Body of pancreas (tissue), 4 donors: Measurements from ENCODE around the gene LGR4.

Experiments
- POLR2A ChIP-seq, 3 donors: fragments of 450-650 bp; IDR thresholded peaks; one replicate each; pipeline ENCODE4 v1.6.1; 2016; ENCODE audit warnings: antibody characterized with exemption in 3 of 3, mild to moderate bottlenecking in 2 of 3
- TF ChIP-seq, protein P1 (sequence below), 7 experiments: fragments of 450-650 bp in 4 of 7; fragments of 200-600 bp in 3 of 7; sonication (generic) in 3 of 7; IDR thresholded peaks; one replicate each; pipeline ENCODE4 v1.5.1; 2016 to 2019; ENCODE audit warnings: antibody characterized with exemption in 7 of 7

GRCh38 chr11:27423125-27423524, 49.5 kb downstream of the LGR4 start:
- TF ChIP-seq, protein P1, sequence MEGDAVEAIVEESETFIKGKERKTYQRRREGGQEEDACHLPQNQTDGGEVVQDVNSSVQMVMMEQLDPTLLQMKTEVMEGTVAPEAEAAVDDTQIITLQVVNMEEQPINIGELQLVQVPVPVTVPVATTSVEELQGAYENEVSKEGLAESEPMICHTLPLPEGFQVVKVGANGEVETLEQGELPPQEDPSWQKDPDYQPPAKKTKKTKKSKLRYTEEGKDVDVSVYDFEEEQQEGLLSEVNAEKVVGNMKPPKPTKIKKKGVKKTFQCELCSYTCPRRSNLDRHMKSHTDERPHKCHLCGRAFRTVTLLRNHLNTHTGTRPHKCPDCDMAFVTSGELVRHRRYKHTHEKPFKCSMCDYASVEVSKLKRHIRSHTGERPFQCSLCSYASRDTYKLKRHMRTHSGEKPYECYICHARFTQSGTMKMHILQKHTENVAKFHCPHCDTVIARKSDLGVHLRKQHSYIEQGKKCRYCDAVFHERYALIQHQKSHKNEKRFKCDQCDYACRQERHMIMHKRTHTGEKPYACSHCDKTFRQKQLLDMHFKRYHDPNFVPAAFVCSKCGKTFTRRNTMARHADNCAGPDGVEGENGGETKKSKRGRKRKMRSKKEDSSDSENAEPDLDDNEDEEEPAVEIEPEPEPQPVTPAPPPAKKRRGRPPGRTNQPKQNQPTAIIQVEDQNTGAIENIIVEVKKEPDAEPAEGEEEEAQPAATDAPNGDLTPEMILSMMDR (IDR thresholded peaks at IDR 0.05), result no peak
- TF ChIP-seq POLR2A (IDR thresholded peaks at IDR 0.05), result no peak
